Kidney (tissue), 14 donors: Measurements from ENCODE around the gene ADSS1. TPM values are rescaled to one million over a fixed set of nuclear protein-coding genes. Genes with fewer than 3 reads are reported as not detected.

Experiments used
- DNase-seq, 5 donors: peaks; one replicate each; pipeline ENCODE4 v3.0.0-alpha.2; 2013 to 2020
- FAIRE-seq: peaks from 2 replicates; lab custom pipeline; 2012; peaks lifted over from hg19 to GRCh38; lab: Jason Lieb, UNC
- H3K27ac ChIP-seq, 2 donors: one replicate each; pipeline ENCODE4 v1.7.0; 2013; ENCODE audit warnings: low read depth in 2 of 2, low read length in 2 of 2, inconsistent platforms in 1 of 2
- H3K27me3 ChIP-seq: one replicate; pipeline ENCODE4 v1.7.1; 2013; ENCODE audit warnings: low read length, inconsistent platforms; ENCODE audit not compliant: control insufficient read depth, insufficient read depth
- H3K36me3 ChIP-seq, 3 donors: one replicate each; pipeline versions ENCODE4 v1.7.0 to v1.7.1; 2013; ENCODE audit warnings: low read length in 3 of 3, control low read depth in 1 of 3, inconsistent platforms in 1 of 3; ENCODE audit not compliant: insufficient read depth in 3 of 3, control insufficient read depth in 2 of 3
- H3K4me1 ChIP-seq, 3 donors: one replicate each; pipeline versions ENCODE4 v1.7.0 to v1.7.1; 2013; ENCODE audit warnings: low read length in 3 of 3, inconsistent platforms in 1 of 3, low read depth in 1 of 3; ENCODE audit not compliant: control insufficient read depth in 2 of 3, insufficient read depth in 2 of 3
- H3K4me3 ChIP-seq, 3 donors: one replicate each; pipeline versions ENCODE4 v1.7.0 to v1.8.1; 2013; ENCODE audit warnings: low read length in 3 of 3, control low read depth in 1 of 3, inconsistent platforms in 1 of 3
- H3K9ac ChIP-seq, 3 donors: one replicate each; pipeline versions ENCODE4 v1.7.0 to v1.7.1; 2013; ENCODE audit warnings: low read length in 3 of 3, control low read depth in 1 of 3, inconsistent platforms in 1 of 3
- H3K9me3 ChIP-seq, 3 donors: one replicate each; pipeline versions ENCODE4 v1.7.0 to v1.7.1; 2013; ENCODE audit warnings: low read length in 3 of 3, control low read depth in 1 of 3, inconsistent platforms in 1 of 3; ENCODE audit not compliant: control insufficient read depth in 2 of 3, insufficient read depth in 1 of 3
- CTCF ChIP-seq: IDR thresholded peaks from 3 replicates; pipeline ENCODE4 v1.5.1; 2012; ENCODE audit warnings: mild to moderate bottlenecking, moderate library complexity, borderline replicate concordance; ENCODE audit not compliant: insufficient read depth; ENCODE audit errors: extremely low read depth
- intact Hi-C: fragments of 100-400 bp; cut with DNase I; formaldehyde crosslinking; loops from one replicate; pipeline ENCODE4 v1.11.1; 2022
- polyA plus RNA-seq: library from polyadenylated mRNA; stranded (reverse); fragments of 350-450 nt; fragmentation: Illumina TruSeq; extraction: RNeasy Lipid Tissue Mini Kit (QIAGEN cat#74804); gene quantifications from one replicate; pipeline ENCODE4 v1.2.3, GENCODE V29; 2014; ENCODE audit warnings: low read depth, low replicate concordance; ENCODE audit not compliant: insufficient read depth
- total RNA-seq: library from RNA; stranded (reverse); fragmentation: NEBNext Ultra II Directional; extraction: Animal tissue kit (Norgen Biotek cat#: 25700); gene quantifications from one replicate; pipeline ENCODE4 v1.2.1, GENCODE V29; 2021
- donor health status: control.
- donor health status: control.
- donor health status: control.
- donor health status: control.
- donor health status: control.
- donor health status: DM: yes; HTN: yes; CAD: no.
- donor health status: Normal renal cell carcinoma (clear cell type).

Gene ADSS1
- total and polyA plus RNA-seq, 2 donors from 2014 or later = 7.5 to 16.5 TPM

GRCh38 chr14:104739546-104740516, 15.8 kb downstream of the ADSS1 start:
- no peak overlapping the region for H3K27ac ChIP-seq
- FAIRE-seq (no peak), DNase-seq (no peak)
- H3K9me3 ChIP-seq = no peaks in the 10 kb centered on the region
- H3K27me3 ChIP-seq = no peaks in the 10 kb centered on the region
- peaks cover 0 to 17% (median 5%) of the 10 kb centered on the region in 3 donors for H3K4me1 ChIP-seq
- peaks cover 4 to 12% (median 8%) of the 10 kb centered on the region in 3 donors for H3K36me3 ChIP-seq
- H3K9ac ChIP-seq = no peak overlapping the region
- no peak overlapping the region for H3K4me3 ChIP-seq
- intact Hi-C loops = no loop called here
- TF ChIP-seq CTCF = no peak

GRCh38 chr14:104741108-104741802, 17.2 kb downstream of the ADSS1 start:
- Histone ChIP-seq H3K4me3 (no peak overlapping the region), H3K27me3 (no peaks in the 10 kb centered on the region), H3K27ac (no peak overlapping the region), H3K9me3 (no peaks in the 10 kb centered on the region), H3K4me1 (peaks cover 0 to 5% (median 0%) of the 10 kb centered on the region in 3 donors), H3K9ac (no peak overlapping the region), H3K36me3 (peaks cover 4 to 12% (median 12%) of the 10 kb centered on the region in 3 donors)
- FAIRE-seq = no peak
- no peak for TF ChIP-seq CTCF
- intact Hi-C loops = no loop called here
- DNase-seq = peak in 1 of 5 donors; percentile 61

GRCh38 chr14:104741803-104742251, 17.8 kb downstream of the ADSS1 start:
- no peak overlapping the region for H3K27ac ChIP-seq
- H3K4me1 ChIP-seq = peaks cover 0 to 2% (median 0%) of the 10 kb centered on the region in 3 donors
- peaks cover 4 to 12% (median 12%) of the 10 kb centered on the region in 3 donors for H3K36me3 ChIP-seq
- peak in 1 of 5 donors; percentile 77 for DNase-seq
- H3K4me3 ChIP-seq = no peak overlapping the region
- intact Hi-C loops = no loop called here
- no peak overlapping the region for H3K9ac ChIP-seq
- H3K9me3 ChIP-seq = no peaks in the 10 kb centered on the region
- no peak for FAIRE-seq
- H3K27me3 ChIP-seq = no peaks in the 10 kb centered on the region
- no peak for TF ChIP-seq CTCF
